Heart left ventricle (tissue), 16 donors: Measurements from ENCODE around the gene IGFL4. TPM values are rescaled to one million over a fixed set of nuclear protein-coding genes. Genes with fewer than 3 reads are reported as not detected.

Experiments used
- ATAC-seq, 4 donors: fragments of 200-7000 bp; cut with Tn5 transposase; one replicate each; pipeline ENCODE4 v1.9.1; 2020 to 2022; ENCODE audit warnings: moderate library complexity in 4 of 4, mild to moderate bottlenecking in 3 of 4, moderate number of reproducible peaks in 1 of 4
- DNase-seq, 5 donors: peaks; one replicate each; pipeline ENCODE4 v3.0.0-alpha.2; 2020
- H3K27ac ChIP-seq, 12 donors: fragments of 200-600 bp; sonication (generic) in 4 of 12; one replicate each; pipeline versions ENCODE4 v1.5.0 to v1.8.0; 2016 to 2022; ENCODE audit warnings: mild to moderate bottlenecking in 2 of 12
- H3K27me3 ChIP-seq, 9 donors: fragments of 200-600 bp; sonication (generic) in 2 of 9; one replicate each; pipeline versions ENCODE4 v1.5.1 to v1.8.0; 2016 to 2022; ENCODE audit warnings: mild to moderate bottlenecking in 3 of 9
- H3K36me3 ChIP-seq, 9 donors: fragments of 200-600 bp; sonication (generic) in 2 of 9; one replicate each; pipeline versions ENCODE4 v1.5.0 to v1.8.0; 2018 to 2022; ENCODE audit warnings: mild to moderate bottlenecking in 2 of 9
- H3K4me1 ChIP-seq, 12 donors: fragments of 200-600 bp; sonication (generic) in 4 of 12; one replicate each; pipeline versions ENCODE4 v1.5.0 to v1.8.0; 2016 to 2022; ENCODE audit warnings: mild to moderate bottlenecking in 3 of 12
- H3K4me3 ChIP-seq, 12 donors: fragments of 200-600 bp; sonication (generic) in 4 of 12; one replicate each; pipeline versions ENCODE4 v1.5.0 to v1.8.0; 2017 to 2022; ENCODE audit warnings: mild to moderate bottlenecking in 9 of 12, moderate library complexity in 4 of 12
- H3K9me3 ChIP-seq, 12 donors: fragments of 200-600 bp; sonication (generic) in 4 of 12; one replicate each; pipeline versions ENCODE4 v1.5.0 to v1.8.0; 2016 to 2022; ENCODE audit warnings: mild to moderate bottlenecking in 1 of 12
- CTCF ChIP-seq, 12 donors: fragments of 200-600 bp; sonication (generic) in 4 of 12; IDR thresholded peaks; one replicate each; pipeline versions ENCODE4 v1.5.0 to v1.8.0; 2018 to 2022; ENCODE audit warnings: antibody characterized with exemption in 12 of 12, mild to moderate bottlenecking in 5 of 12
- POLR2A ChIP-seq, 2 donors: fragments of 450-650 bp; IDR thresholded peaks; one replicate each; pipeline ENCODE4 v1.6.1; 2017; ENCODE audit warnings: antibody characterized with exemption in 2 of 2, mild to moderate bottlenecking in 2 of 2, moderate library complexity in 2 of 2
- WGBS, 4 donors: extraction: QIAGEN DNeasy Blood & Tissue Kit in 2 of 4; methylation state at CpG; one replicate each; pipeline versions ENCODE4 v1.1.5 to v1.1.7; 2013 to 2018; 5-methylcytosine and 5-hydroxymethylcytosine counted together
- intact Hi-C, 10 donors: fragments of 100-400 bp; cut with DNase I; formaldehyde crosslinking; loops; one replicate each; pipeline versions ENCODE4 v1.11.1 to v1.14.2; 2022
- polyA plus RNA-seq, 2 donors: library from polyadenylated mRNA; stranded (reverse); fragments of 200-250 nt; gene quantifications; one replicate each; pipeline ENCODE4 v1.2.3, GENCODE V29; 2013
- total RNA-seq, 9 donors: library from RNA; depleted of rRNA in 2 of 9; stranded (reverse); fragments of >200 nt in 2 of 9; fragmentation: NEBNext Ultra II Directional in 3 of 9; extraction: Animal tissue kit (Norgen Biotek cat#: 25700) in 3 of 9; gene quantifications; one replicate each; pipeline versions ENCODE4 v1.1.0 to v1.2.4, GENCODE V29; 2016 to 2023
- donor health status: ischemic (EF 13 %, LVEDD 7.1; RV severe dilation, severe dysfunction).
- donor health status: healthy with polysubstance abuse.
- donor health status: DM: no; HTN: yes; CAD: no.
- donor health status: DM: no; HTN: no; CAD: no.
- donor health status: ischemic (EF 25% LVEDD 6.9; RV normal size, moderate dysfunction).
- donor health status: ischemic (EF 25% LVEDD 5.7; RV mildly dilated, moderate dysfunction).
- donor health status: healthy.
- donor health status: DM: yes; HTN: yes; CAD: no.
- donor health status: ischemic (EF 35%, LVEDD 5.7; RV mildly dilated, moderate dysfunction).
- donor health status: nonischemic (EF 11% LVEDD 7.7; RV severe dilation, severe dysfunction).
- donor health status: DM: yes; HTN: yes; CAD: no.
- donor health status: PGD.
- donor health status: ischemic (EF 29% LVEDD 5.4; RV normal size, mild dysfunction).
- donor health status: nonischemic (EF 23%, LVEDD 6.1; RV moderate dilation, normal function).

The IGFL4 gene
- total and polyA plus RNA-seq, 11 donors, result not detected

GRCh38 chr19:46069806-46070341 is 29.1 kb upstream of the IGFL4 start:
- intact Hi-C loops, result no loop called here
- no peak for TF ChIP-seq CTCF (IDR thresholded peaks at IDR 0.05)
- 37 to 46% (median 38%) methylated on average over 6 of the region's 6 CpGs for WGBS, 4 donors
- no peaks in the 10 kb centered on the region for H3K9me3 ChIP-seq
- peaks cover 0 to 82% (median 20%) of the 10 kb centered on the region in 9 donors for H3K27me3 ChIP-seq
- H3K4me1 ChIP-seq, result no peaks in the 10 kb centered on the region
- no peak overlapping the region for H3K27ac ChIP-seq
- no peak overlapping the region for H3K4me3 ChIP-seq
- ATAC-seq (no peak), DNase-seq (no peak)
- H3K36me3 ChIP-seq, result no peaks in the 10 kb centered on the region

GRCh38 chr19:46068345-46069258 is 27.8 kb upstream of the IGFL4 start:
- Histone ChIP-seq H3K27ac (no peak overlapping the region), H3K36me3 (no peaks in the 10 kb centered on the region), H3K9me3 (no peaks in the 10 kb centered on the region), H3K4me3 (no peak overlapping the region), H3K4me1 (no peaks in the 10 kb centered on the region), H3K27me3 (peaks cover 0 to 72% (median 13%) of the 10 kb centered on the region in 9 donors)
- no peak for DNase-seq
- 66 to 78% (median 72%) methylated on average over 12 of the region's 12 CpGs for WGBS, 4 donors
- ATAC-seq, result no peak
- intact Hi-C loops, result no loop called here
- TF ChIP-seq CTCF (IDR thresholded peaks at IDR 0.05) (no peak), POLR2A (IDR thresholded peaks at IDR 0.05) (no peak)

- Histone ChIP-seq H3K36me3 (no peaks in the 10 kb centered on the region), H3K27me3 (peaks cover 0 to 72% (median 16%) of the 10 kb centered on the region in 9 donors), H3K4me1 (no peaks in the 10 kb centered on the region), H3K27ac (no peak overlapping the region), H3K9me3 (no peaks in the 10 kb centered on the region), H3K4me3 (no peak overlapping the region)
- DNase-seq (no peak), ATAC-seq (no peak)
- WGBS, 4 donors, result 67 to 89% (median 75%) methylated on average over 1 of the region's 1 CpG
- no peak for TF ChIP-seq POLR2A (IDR thresholded peaks at IDR 0.05)
- TF ChIP-seq CTCF (IDR thresholded peaks at IDR 0.05), result no peak
- intact Hi-C loops, result no loop called here
These were observed 26.9 kb upstream of the IGFL4 start for GRCh38 chr19:46067691-46068090.

- Histone ChIP-seq H3K4me3 (no peak overlapping the region), H3K9me3 (no peaks in the 10 kb centered on the region), H3K27me3 (peaks cover 0 to 68% (median 11%) of the 10 kb centered on the region in 9 donors), H3K27ac (no peak overlapping the region), H3K36me3 (no peaks in the 10 kb centered on the region), H3K4me1 (no peaks in the 10 kb centered on the region)
- ATAC-seq, result no peak
- no peak for TF ChIP-seq POLR2A (IDR thresholded peaks at IDR 0.05)
- no peak for TF ChIP-seq CTCF (IDR thresholded peaks at IDR 0.05)
- no peak for DNase-seq
- 73 to 93% (median 79%) methylated on average over 1 of the region's 1 CpG for WGBS, 4 donors
- intact Hi-C loops, result no loop called here
These were observed 25.7 kb upstream of the IGFL4 start for GRCh38 chr19:46066471-46066870.
